NB4 (cell line): Measurements from ENCODE around the gene GALNT6.

ENCODE experiments used
- POLR2A ChIP-seq: IDR thresholded peaks from 2 replicates; pipeline ENCODE4 v1.6.1; 2011; ENCODE audit warnings: mild to moderate bottlenecking; ENCODE audit not compliant: insufficient read length; ENCODE audit errors: extremely low read depth
- TF ChIP-seq, protein P1 (sequence below): IDR thresholded peaks from one replicate; pipeline ENCODE4 v1.5.1; 2012; ENCODE audit warnings: low read depth, low read length

GRCh38 chr12:51403159-51403558 lies 12.0 kb upstream of the GALNT6 start:
- no peak for TF ChIP-seq POLR2A
- TF ChIP-seq, protein P1, sequence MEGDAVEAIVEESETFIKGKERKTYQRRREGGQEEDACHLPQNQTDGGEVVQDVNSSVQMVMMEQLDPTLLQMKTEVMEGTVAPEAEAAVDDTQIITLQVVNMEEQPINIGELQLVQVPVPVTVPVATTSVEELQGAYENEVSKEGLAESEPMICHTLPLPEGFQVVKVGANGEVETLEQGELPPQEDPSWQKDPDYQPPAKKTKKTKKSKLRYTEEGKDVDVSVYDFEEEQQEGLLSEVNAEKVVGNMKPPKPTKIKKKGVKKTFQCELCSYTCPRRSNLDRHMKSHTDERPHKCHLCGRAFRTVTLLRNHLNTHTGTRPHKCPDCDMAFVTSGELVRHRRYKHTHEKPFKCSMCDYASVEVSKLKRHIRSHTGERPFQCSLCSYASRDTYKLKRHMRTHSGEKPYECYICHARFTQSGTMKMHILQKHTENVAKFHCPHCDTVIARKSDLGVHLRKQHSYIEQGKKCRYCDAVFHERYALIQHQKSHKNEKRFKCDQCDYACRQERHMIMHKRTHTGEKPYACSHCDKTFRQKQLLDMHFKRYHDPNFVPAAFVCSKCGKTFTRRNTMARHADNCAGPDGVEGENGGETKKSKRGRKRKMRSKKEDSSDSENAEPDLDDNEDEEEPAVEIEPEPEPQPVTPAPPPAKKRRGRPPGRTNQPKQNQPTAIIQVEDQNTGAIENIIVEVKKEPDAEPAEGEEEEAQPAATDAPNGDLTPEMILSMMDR, result no peak
